CD4-positive, alpha-beta T cell treated with Interferon gamma for 1 hour (primary cell): ENCODE results near the gene KCTD19.

Experiments used
- DNase-seq: peaks from one replicate; pipeline ENCODE4 v3.0.0-alpha.2; 2020

Gene KCTD19

GRCh38 chr16:67241008-67241900 lies 85.3 kb downstream of the KCTD19 start:
- DNase-seq: no peak

GRCh38 chr16:67240506-67240905 lies 86.0 kb downstream of the KCTD19 start:
- no peak for DNase-seq
